A673 (cell line): ENCODE results near the gene DFFB. TPM values are rescaled to one million over a fixed set of nuclear protein-coding genes. Genes with fewer than 3 reads are reported as not detected.

Experiments used
- BruUV-seq: library from RNA; stranded (reverse); fragments of 400-500 nt; replicated peaks from 2 replicates; lab custom pipeline; 2021; lab: Mats Ljungman, UMichigan
- CTCF ChIA-PET: fragments of 300-600 bp; sonication (Branson Sonifier 250); formaldehyde crosslinking; loops from one replicate; lab custom pipeline; 2022; ENCODE audit warnings: antibody characterized with exemption; lab: Charles Lee
- POLR2A ChIA-PET: fragments of 300-600 bp; sonication (Branson Sonifier 250); formaldehyde crosslinking; loops from one replicate; lab custom pipeline; 2022; ENCODE audit warnings: antibody characterized with exemption; ENCODE audit not compliant: low non-redundant PET; lab: Charles Lee
- DNase-seq: peaks from one replicate; pipeline ENCODE4 v3.0.0-alpha.2; 2015; ENCODE audit warnings: low spot score
- H3K27ac ChIP-seq: fragments of 200-600 bp; sonication (generic); 2 replicates; pipeline ENCODE4 v1.5.1; 2016; ENCODE audit warnings: mixed run types, low read depth, mild to moderate bottlenecking, mixed read lengths, antibody characterized with exemption, low read length; ENCODE audit not compliant: poor library complexity, severe bottlenecking
- H3K27me3 ChIP-seq: fragments of 200-600 bp; sonication (generic); replicated peaks from 2 replicates; pipeline ENCODE4 v1.6.1; 2017; ENCODE audit warnings: mixed run types, low read depth, mild to moderate bottlenecking, mixed read lengths, antibody characterized with exemption, low read length; ENCODE audit not compliant: insufficient read depth, poor library complexity
- H3K36me3 ChIP-seq: fragments of 200-600 bp; sonication (generic); 2 replicates; pipeline ENCODE4 v1.6.1; 2016; ENCODE audit warnings: mixed run types, mild to moderate bottlenecking, mixed read lengths, antibody characterized with exemption, low read length; ENCODE audit not compliant: insufficient read depth, poor library complexity, severe bottlenecking
- H3K4me1 ChIP-seq: fragments of 200-600 bp; sonication (generic); 2 replicates; pipeline ENCODE4 v1.6.1; 2017; ENCODE audit warnings: mixed run types, mild to moderate bottlenecking, mixed read lengths, antibody characterized with exemption, low read length; ENCODE audit not compliant: insufficient read depth, poor library complexity, severe bottlenecking
- H3K4me3 ChIP-seq: fragments of 200-600 bp; sonication (generic); 2 replicates; pipeline ENCODE4 v1.5.1; 2016; ENCODE audit warnings: low read depth, mixed run types, mild to moderate bottlenecking, mixed read lengths, low read length; ENCODE audit not compliant: poor library complexity, severe bottlenecking
- H3K9me3 ChIP-seq: fragments of 200-600 bp; sonication (generic); 2 replicates; pipeline ENCODE4 v1.6.1; 2016; ENCODE audit warnings: mixed run types, low read depth, mild to moderate bottlenecking, mixed read lengths, antibody characterized with exemption, low read length; ENCODE audit not compliant: poor library complexity, severe bottlenecking
- EZH2 ChIP-seq: fragments of 200-600 bp; sonication (generic); IDR thresholded peaks from 2 replicates; pipeline ENCODE4 v1.6.1; 2017; ENCODE audit warnings: borderline replicate concordance, low read depth, mild to moderate bottlenecking, mixed read lengths, antibody characterized with exemption, low read length; ENCODE audit not compliant: poor library complexity, severe bottlenecking
- intact Hi-C: fragments of 100-400 bp; cut with micrococcal nuclease; formaldehyde crosslinking; loops from one replicate; pipeline ENCODE4 v1.10.0; 2022; ENCODE audit not compliant: unreplicated experiment
- total RNA-seq: library from RNA; stranded (reverse); gene quantifications from 2 replicates; pipeline ENCODE4 v1.2.3, GENCODE V29; 2021
- TF ChIP-seq, protein P1 (sequence below): fragments of 300-800, 200-600 bp; sonication (generic); conservative IDR thresholded peaks from 2 replicates; pipeline ENCODE4 v1.5.1; 2017; ENCODE audit warnings: low read depth, mild to moderate bottlenecking, antibody characterized with exemption, low read length, moderate library complexity, mixed read lengths

Gene DFFB
- total RNA-seq, 1 experiment from 2014 or later: 8.9 TPM

DNA sequence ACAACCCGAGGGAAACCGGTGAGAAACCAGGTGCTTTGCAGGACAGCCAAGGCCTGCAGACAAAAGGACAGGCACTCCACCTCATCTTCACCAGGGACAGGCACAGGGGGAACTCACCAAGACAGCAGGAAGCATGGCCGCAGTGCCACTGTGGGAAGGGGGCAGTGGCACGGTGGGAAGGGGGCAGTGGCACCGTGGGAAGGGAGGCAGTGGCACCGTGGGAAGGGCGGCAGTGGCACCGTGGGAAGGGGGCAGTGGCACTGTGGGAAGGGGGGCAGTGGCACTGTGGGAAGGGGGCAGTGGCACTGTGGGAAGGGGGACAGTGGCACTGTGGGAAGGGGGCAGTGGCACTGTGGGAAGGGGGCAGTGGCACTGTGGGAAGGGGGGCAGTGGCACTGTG, 32.6 kb upstream of the DFFB start:
- BruUV-seq: no TSS peak
- no peaks in the 10 kb centered on the region for H3K27me3 ChIP-seq
- intact Hi-C loops: no loop called here
- no peak for DNase-seq
- H3K36me3 ChIP-seq: peaks cover 4% of the 10 kb centered on the region
- TF ChIP-seq, protein P1, sequence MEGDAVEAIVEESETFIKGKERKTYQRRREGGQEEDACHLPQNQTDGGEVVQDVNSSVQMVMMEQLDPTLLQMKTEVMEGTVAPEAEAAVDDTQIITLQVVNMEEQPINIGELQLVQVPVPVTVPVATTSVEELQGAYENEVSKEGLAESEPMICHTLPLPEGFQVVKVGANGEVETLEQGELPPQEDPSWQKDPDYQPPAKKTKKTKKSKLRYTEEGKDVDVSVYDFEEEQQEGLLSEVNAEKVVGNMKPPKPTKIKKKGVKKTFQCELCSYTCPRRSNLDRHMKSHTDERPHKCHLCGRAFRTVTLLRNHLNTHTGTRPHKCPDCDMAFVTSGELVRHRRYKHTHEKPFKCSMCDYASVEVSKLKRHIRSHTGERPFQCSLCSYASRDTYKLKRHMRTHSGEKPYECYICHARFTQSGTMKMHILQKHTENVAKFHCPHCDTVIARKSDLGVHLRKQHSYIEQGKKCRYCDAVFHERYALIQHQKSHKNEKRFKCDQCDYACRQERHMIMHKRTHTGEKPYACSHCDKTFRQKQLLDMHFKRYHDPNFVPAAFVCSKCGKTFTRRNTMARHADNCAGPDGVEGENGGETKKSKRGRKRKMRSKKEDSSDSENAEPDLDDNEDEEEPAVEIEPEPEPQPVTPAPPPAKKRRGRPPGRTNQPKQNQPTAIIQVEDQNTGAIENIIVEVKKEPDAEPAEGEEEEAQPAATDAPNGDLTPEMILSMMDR: no peak
- no peak for TF ChIP-seq EZH2
- H3K27ac ChIP-seq: no peak overlapping the region
- no peaks in the 10 kb centered on the region for H3K9me3 ChIP-seq
- H3K4me3 ChIP-seq: no peak overlapping the region
- ChIA-PET POLR2A (no interaction called here), CTCF (no interaction called here)
- H3K4me1 ChIP-seq: no peaks in the 10 kb centered on the region

DNA sequence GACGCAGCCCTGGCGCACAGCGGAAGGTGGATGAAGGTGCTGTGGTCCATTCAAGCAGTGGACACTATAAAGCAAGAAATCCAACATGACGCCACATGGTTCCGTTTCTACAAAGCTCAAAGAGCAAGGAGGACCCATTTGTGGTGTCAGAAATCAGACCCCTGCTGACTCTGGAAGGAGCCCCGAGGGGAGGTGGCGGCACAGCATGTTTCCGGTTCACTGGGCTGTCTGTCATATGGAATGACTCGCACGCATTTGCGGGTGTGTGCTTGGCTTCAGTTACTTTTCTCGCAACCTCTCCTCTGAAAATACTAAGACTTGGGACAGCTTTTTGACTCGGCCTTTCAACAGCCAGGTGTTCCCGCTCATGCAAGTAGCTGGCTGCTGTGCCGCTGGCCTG, 31.9 kb upstream of the DFFB start:
- POLR2A ChIA-PET: no interaction called here
- intact Hi-C loops: no loop called here
- Histone ChIP-seq H3K27me3 (no peaks in the 10 kb centered on the region), H3K4me1 (no peaks in the 10 kb centered on the region), H3K36me3 (peaks cover 4% of the 10 kb centered on the region), H3K4me3 (no peak overlapping the region), H3K9me3 (no peaks in the 10 kb centered on the region), H3K27ac (no peak overlapping the region)
- no peak for DNase-seq
- no peak for TF ChIP-seq EZH2
- TF ChIP-seq, protein P1: no peak
- BruUV-seq: no TSS peak
- CTCF ChIA-PET: no interaction called here

DNA sequence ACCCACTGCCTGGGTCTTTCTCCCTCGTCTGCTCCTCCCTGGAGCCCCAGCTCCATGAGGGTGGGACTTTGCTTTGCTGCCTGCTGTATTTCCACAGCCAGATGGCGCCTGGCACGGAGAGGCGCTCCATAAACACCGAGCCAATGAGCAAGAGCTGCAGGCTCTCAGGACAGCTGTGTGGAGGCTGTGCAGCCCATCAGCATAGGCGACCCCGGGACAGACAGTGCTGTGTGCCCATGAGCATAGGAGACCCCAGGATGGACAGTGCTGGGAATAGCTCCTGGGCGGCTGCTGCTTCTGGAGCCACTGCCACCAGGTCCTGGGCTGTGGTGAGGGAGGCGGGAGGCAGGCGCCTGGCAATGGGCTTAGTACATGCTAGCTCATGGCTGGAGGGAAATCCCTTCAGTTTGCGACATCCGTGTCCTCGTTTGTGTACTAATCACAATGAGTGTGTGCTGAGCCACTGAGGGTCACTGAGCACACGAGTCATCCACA, 29.4 kb upstream of the DFFB start:
- H3K9me3 ChIP-seq: no peaks in the 10 kb centered on the region
- intact Hi-C loops: no loop called here
- TF ChIP-seq, protein P1: no peak
- TF ChIP-seq EZH2: no peak
- H3K4me3 ChIP-seq: no peak overlapping the region
- no peaks in the 10 kb centered on the region for H3K27me3 ChIP-seq
- no peaks in the 10 kb centered on the region for H3K4me1 ChIP-seq
- ChIA-PET POLR2A (no interaction called here), CTCF (no interaction called here)
- DNase-seq: no peak
- BruUV-seq: no TSS peak
- H3K36me3 ChIP-seq: peaks cover 4% of the 10 kb centered on the region
- H3K27ac ChIP-seq: no peak overlapping the region
